Endodermal cell (in vitro differentiated cells): ENCODE measurements around the gene SLC4A5. TPM values are rescaled to one million over a fixed set of nuclear protein-coding genes. Genes with fewer than 3 reads are reported as not detected.

ENCODE experiments used
- DNase-seq: peaks from one replicate; pipeline ENCODE4 v3.0.0-alpha.2; 2017
- H3K27ac ChIP-seq: 2 replicates; pipeline ENCODE4 v1.5.1; 2013; ENCODE audit warnings: mild to moderate bottlenecking, low read depth, low read length, moderate library complexity
- H3K27me3 ChIP-seq: 2 replicates; pipeline ENCODE4 v1.6.1; 2013; ENCODE audit warnings: mild to moderate bottlenecking, low read length, moderate library complexity; ENCODE audit not compliant: insufficient read depth, control insufficient read depth, poor library complexity, severe bottlenecking
- H3K36me3 ChIP-seq: 2 replicates; pipeline ENCODE4 v1.7.0; 2013; ENCODE audit warnings: mild to moderate bottlenecking, low read length, moderate library complexity; ENCODE audit not compliant: control insufficient read depth, insufficient read depth
- H3K4me1 ChIP-seq: one replicate; pipeline ENCODE4 v1.7.0; 2013; ENCODE audit warnings: low read length; ENCODE audit not compliant: control insufficient read depth, insufficient read depth
- H3K4me3 ChIP-seq: 2 replicates; pipeline ENCODE4 v1.5.1; 2013; ENCODE audit warnings: mild to moderate bottlenecking, low read length, moderate library complexity
- H3K9ac ChIP-seq: 2 replicates; pipeline ENCODE4 v1.6.1; 2013; ENCODE audit warnings: mild to moderate bottlenecking, low read length, moderate library complexity; ENCODE audit not compliant: poor library complexity, severe bottlenecking; ENCODE audit errors: extremely low read depth
- H3K9me3 ChIP-seq: 2 replicates; pipeline ENCODE4 v1.6.1; 2013; ENCODE audit warnings: mild to moderate bottlenecking, low read length, moderate library complexity; ENCODE audit not compliant: control insufficient read depth
- H3K27ac Mint-ChIP-seq: 2 replicates; pipeline ENCODE4 v1.8.0; 2020; ENCODE audit warnings: mixed read lengths
- H3K27me3 Mint-ChIP-seq: 2 replicates; pipeline ENCODE4 v1.8.0; 2021; ENCODE audit warnings: mild to moderate bottlenecking, mixed read lengths; ENCODE audit not compliant: insufficient read depth
- H3K36me3 Mint-ChIP-seq: 2 replicates; pipeline ENCODE4 v1.8.0; 2020; ENCODE audit warnings: low read depth, mixed read lengths
- H3K4me1 Mint-ChIP-seq: 2 replicates; pipeline ENCODE4 v1.8.0; 2020; ENCODE audit warnings: mixed read lengths
- H3K4me3 Mint-ChIP-seq: 2 replicates; pipeline ENCODE4 v1.8.0; 2020; ENCODE audit warnings: mild to moderate bottlenecking, moderate library complexity, mixed read lengths
- H3K9me3 Mint-ChIP-seq: 2 replicates; pipeline ENCODE4 v1.8.0; 2020; ENCODE audit warnings: mild to moderate bottlenecking, mixed read lengths
- CTCF ChIP-seq: fragments of 200-600 bp; sonication (generic); conservative IDR thresholded peaks from 2 replicates; pipeline ENCODE4 v1.5.0; 2021; ENCODE audit warnings: antibody characterized with exemption, mild to moderate bottlenecking
- WGBS, 2 experiments: methylation state at CpG; one replicate each; pipeline versions ENCODE4 v1.1.5 to v1.1.7; 2013; ENCODE audit warnings: missing lambda C conversion rate in 2 of 2, mixed read lengths in 1 of 2; ENCODE audit not compliant: insufficient coverage in 1 of 2, insufficient read length in 1 of 2; 5-methylcytosine and 5-hydroxymethylcytosine counted together
- total RNA-seq, 2 donors: library from RNA; stranded (reverse); fragmentation: NEBNext Ultra II Directional in 1 of 2; extraction: Animal tissue kit (Norgen Biotek cat#: 25700) in 1 of 2; gene quantifications; 2 replicates in 1 of 2; 3 replicates in 1 of 2; pipeline ENCODE4 v1.2.1, GENCODE V29; 2021

Gene SLC4A5
- total RNA-seq, 2 donors from 2014 or later, result 2.5 to 3.7 TPM

- Mint-ChIP-seq H3K27me3 (peaks cover 11% of the 10 kb centered on the region), H3K36me3 (peaks cover 14% of the 10 kb centered on the region), H3K4me3 (peak overlapping the region; percentile 87), H3K9me3 (no peaks in the 10 kb centered on the region), H3K27ac (peak overlapping the region; percentile 27), H3K4me1 (peaks cover 28% of the 10 kb centered on the region)
- Histone ChIP-seq H3K27ac (no peak overlapping the region), H3K9ac (no peak overlapping the region), H3K27me3 (no peaks in the 10 kb centered on the region), H3K4me1 (no peaks in the 10 kb centered on the region), H3K36me3 (peaks cover 45% of the 10 kb centered on the region), H3K9me3 (no peaks in the 10 kb centered on the region), H3K4me3 (peak overlapping the region; percentile 97)
- 88 to 89% methylated on average over 2 to 3 of the region's 3 CpGs for WGBS, 2 experiments
- TF ChIP-seq CTCF, result no peak
- DNase-seq, result peak; percentile 29
Measured at GRCh38 chr2:74201196-74201595, 142.0 kb downstream of the SLC4A5 start.

GRCh38 chr2:74199871-74200305 lies 143.3 kb downstream of the SLC4A5 start:
- H3K4me1 Mint-ChIP-seq, result peaks cover 25% of the 10 kb centered on the region
- peak overlapping the region; percentile 98 for H3K9ac ChIP-seq
- H3K9me3 Mint-ChIP-seq, result no peaks in the 10 kb centered on the region
- H3K27ac ChIP-seq, result no peak overlapping the region
- WGBS, 2 experiments, result 6 to 12% methylated on average over 7 to 8 of the region's 8 CpGs
- peak; percentile 53 for DNase-seq
- H3K9me3 ChIP-seq, result no peaks in the 10 kb centered on the region
- no peaks in the 10 kb centered on the region for H3K27me3 ChIP-seq
- H3K4me3 ChIP-seq, result peak overlapping the region; percentile 97
- peaks cover 9% of the 10 kb centered on the region for H3K36me3 Mint-ChIP-seq
- H3K27ac Mint-ChIP-seq, result peak overlapping the region; percentile 100
- no peak for TF ChIP-seq CTCF
- H3K27me3 Mint-ChIP-seq, result peaks cover 11% of the 10 kb centered on the region
- H3K36me3 ChIP-seq, result peaks cover 35% of the 10 kb centered on the region
- H3K4me3 Mint-ChIP-seq, result peak overlapping the region; percentile 87
- no peaks in the 10 kb centered on the region for H3K4me1 ChIP-seq

- Histone ChIP-seq H3K27ac (peak overlapping the region; percentile 100), H3K9me3 (no peaks in the 10 kb centered on the region), H3K4me3 (peak overlapping the region; percentile 97), H3K36me3 (peaks cover 30% of the 10 kb centered on the region), H3K27me3 (no peaks in the 10 kb centered on the region), H3K4me1 (peaks cover 3% of the 10 kb centered on the region), H3K9ac (peak overlapping the region; percentile 98)
- H3K27me3 Mint-ChIP-seq, result peaks cover 11% of the 10 kb centered on the region
- H3K36me3 Mint-ChIP-seq, result peaks cover 5% of the 10 kb centered on the region
- TF ChIP-seq CTCF, result no peak
- no peaks in the 10 kb centered on the region for H3K9me3 Mint-ChIP-seq
- DNase-seq, result no peak
- peak overlapping the region; percentile 100 for H3K27ac Mint-ChIP-seq
- peaks cover 23% of the 10 kb centered on the region for H3K4me1 Mint-ChIP-seq
- H3K4me3 Mint-ChIP-seq, result peak overlapping the region; percentile 87
- WGBS, 2 experiments, result 0 to 1% methylated on average over 10 to 20 of the region's 20 CpGs
Measured at GRCh38 chr2:74199275-74199701, 143.9 kb downstream of the SLC4A5 start.
